HG03103 (cell line): ENCODE measurements around the gene CDK19.

Source experiments
- ATAC-seq: cut with Tn5 transposase; IDR thresholded peaks from one replicate; pipeline ENCODE4 v1.9.1; 2021; ENCODE audit warnings: low read depth; ENCODE audit not compliant: unreplicated experiment

Gene CDK19

DNA sequence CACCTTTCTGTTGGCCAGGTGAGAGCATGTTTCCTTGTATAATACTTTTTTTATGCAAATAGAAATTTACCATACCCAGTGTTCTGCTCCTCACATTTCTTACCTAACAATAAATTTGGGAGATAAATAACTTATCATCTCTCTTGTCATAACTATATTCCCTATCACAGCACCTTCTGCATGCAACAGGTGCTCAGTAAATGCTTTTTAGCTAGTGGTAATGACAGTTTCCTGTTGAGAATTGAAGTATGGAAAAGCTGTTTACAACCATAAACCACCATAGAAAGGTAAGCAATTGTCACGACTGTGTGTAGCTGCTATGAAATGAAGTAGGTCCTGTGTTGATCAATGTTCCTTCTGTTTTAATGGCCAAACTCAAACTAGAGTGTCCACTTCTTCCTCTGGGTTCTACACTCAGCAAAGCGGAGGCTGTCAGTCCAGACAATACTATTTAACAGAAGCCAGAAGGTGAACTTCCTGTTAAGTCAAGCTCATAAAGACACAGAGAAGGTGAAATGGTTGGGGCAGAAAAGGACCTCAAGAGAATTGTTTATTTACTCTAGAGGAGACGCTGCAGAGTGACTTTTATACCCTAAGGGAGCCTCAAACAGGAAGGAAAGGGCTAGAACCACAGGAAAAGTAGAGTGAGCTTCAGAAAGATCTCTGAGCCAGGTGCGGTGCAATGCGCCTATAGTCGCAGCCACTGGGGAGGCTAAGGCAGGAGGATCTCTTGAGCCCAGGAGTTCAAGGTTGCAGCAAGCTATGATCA is 254.8 kb downstream of the CDK19 start:
- no peak for ATAC-seq
